Loucy (cell line): ENCODE results near the gene WRAP73.

Experiments
- H2AFZ ChIP-seq: fragments of 200-600 bp; sonication (generic); 2 replicates; pipeline ENCODE4 v1.6.0; 2016; ENCODE audit warnings: antibody characterized with exemption, mild to moderate bottlenecking, low read length, moderate library complexity
- H3F3A ChIP-seq: fragments of 200-600 bp; 2 replicates; pipeline ENCODE4 v1.6.0; 2016; ENCODE audit warnings: antibody characterized with exemption, low read depth, mild to moderate bottlenecking
- H3K27me3 ChIP-seq: fragments of 200-600 bp; sonication (generic); 2 replicates; pipeline ENCODE4 v1.6.1; 2014; ENCODE audit warnings: low read length, mild to moderate bottlenecking; ENCODE audit not compliant: insufficient read depth, poor library complexity, severe bottlenecking
- H3K36me3 ChIP-seq: fragments of 200-600 bp; sonication (generic); 2 replicates; pipeline ENCODE4 v1.6.1; 2016; ENCODE audit warnings: low read length; ENCODE audit not compliant: insufficient read depth
- H3K4me1 ChIP-seq: fragments of 200-600 bp; sonication (generic); 2 replicates; pipeline ENCODE4 v1.5.1; 2014; ENCODE audit warnings: low read length, mild to moderate bottlenecking; ENCODE audit not compliant: insufficient read depth, poor library complexity, severe bottlenecking
- H3K4me2 ChIP-seq: fragments of 200-600 bp; sonication (generic); 2 replicates; pipeline ENCODE4 v1.6.0; 2014; ENCODE audit warnings: antibody characterized with exemption, low read length, low read depth, mild to moderate bottlenecking; ENCODE audit not compliant: poor library complexity, severe bottlenecking
- H3K4me3 ChIP-seq: fragments of 200-600 bp; sonication (generic); 2 replicates; pipeline ENCODE4 v1.5.1; 2014; ENCODE audit warnings: low read length, mild to moderate bottlenecking, mixed read lengths; ENCODE audit not compliant: poor library complexity, severe bottlenecking
- H3K79me2 ChIP-seq: fragments of 200-600 bp; sonication (generic); 2 replicates; pipeline ENCODE4 v1.6.1; 2014; ENCODE audit warnings: low read length; ENCODE audit not compliant: insufficient read depth
- H3K9ac ChIP-seq: fragments of 200-600 bp; sonication (generic); 2 replicates; pipeline ENCODE4 v1.6.0; 2014; ENCODE audit warnings: mild to moderate bottlenecking, low read depth, low read length, moderate library complexity; ENCODE audit not compliant: poor library complexity, severe bottlenecking
- H3K9me2 ChIP-seq: fragments of 200-600 bp; sonication (generic); replicated peaks from 2 replicates; pipeline ENCODE4 v1.6.1; 2016; ENCODE audit warnings: low read depth, low read length, mixed read lengths
- H3K9me3 ChIP-seq: fragments of 200-600 bp; sonication (generic); 2 replicates; pipeline ENCODE4 v1.6.1; 2014; ENCODE audit warnings: mild to moderate bottlenecking, antibody characterized with exemption, low read length, low read depth; ENCODE audit not compliant: insufficient read depth
- H4K20me1 ChIP-seq: fragments of 200-600 bp; sonication (generic); 2 replicates; pipeline ENCODE4 v1.6.0; 2014; ENCODE audit warnings: antibody characterized with exemption, low read length, mild to moderate bottlenecking; ENCODE audit not compliant: insufficient read depth, poor library complexity, severe bottlenecking
- CTCF ChIP-seq: fragments of 200-600 bp; sonication (generic); conservative IDR thresholded peaks from 2 replicates; pipeline ENCODE4 v1.5.1; 2014; ENCODE audit warnings: mild to moderate bottlenecking, antibody characterized with exemption, low read length
- EZH2phosphoT487 ChIP-seq: fragments of 200-600 bp; IDR thresholded peaks from 2 replicates; pipeline ENCODE4 v1.6.1; 2018; ENCODE audit warnings: antibody characterized with exemption, mild to moderate bottlenecking, moderate library complexity, borderline replicate concordance

WRAP73 gene

GRCh38 chr1:3596663-3597598 is 53.0 kb downstream of the WRAP73 start:
- H3K9me2 ChIP-seq = no peaks in the 10 kb centered on the region
- peaks cover 41% of the 10 kb centered on the region for H3K4me1 ChIP-seq
- no peaks in the 10 kb centered on the region for H3F3A ChIP-seq
- peaks cover 20% of the 10 kb centered on the region; the same call in 1 of the 2 replicates for H3K79me2 ChIP-seq
- no peak overlapping the region for H2AFZ ChIP-seq
- no peaks in the 10 kb centered on the region for H3K27me3 ChIP-seq
- H4K20me1 ChIP-seq = no peaks in the 10 kb centered on the region
- no peaks in the 10 kb centered on the region for H3K9me3 ChIP-seq
- H3K4me3 ChIP-seq = peak overlapping the region; percentile 48
- TF ChIP-seq EZH2phosphoT487 (no peak), CTCF (no peak)
- peak overlapping the region; percentile 54 for H3K4me2 ChIP-seq
- no peaks in the 10 kb centered on the region for H3K36me3 ChIP-seq
- peak overlapping the region; percentile 58 for H3K9ac ChIP-seq

GRCh38 chr1:3595949-3596348 is 54.0 kb downstream of the WRAP73 start:
- Histone ChIP-seq H3K4me2 (no peak overlapping the region), H3K4me1 (peaks cover 39% of the 10 kb centered on the region), H3K4me3 (no peak overlapping the region), H3K36me3 (no peaks in the 10 kb centered on the region), H4K20me1 (no peaks in the 10 kb centered on the region), H3F3A (no peaks in the 10 kb centered on the region), H3K9ac (no peak overlapping the region), H3K79me2 (peaks cover 20% of the 10 kb centered on the region; the same call in 1 of the 2 replicates), H2AFZ (no peak overlapping the region), H3K9me2 (no peaks in the 10 kb centered on the region), H3K9me3 (no peaks in the 10 kb centered on the region), H3K27me3 (no peaks in the 10 kb centered on the region)
- TF ChIP-seq CTCF (no peak), EZH2phosphoT487 (no peak)

- H3K4me2 ChIP-seq = no peak overlapping the region
- H3K9me2 ChIP-seq = no peaks in the 10 kb centered on the region
Observed at GRCh38 chr1:3594706-3595377, 55.1 kb downstream of the WRAP73 start.

More at GRCh38 chr1:3594706-3595377, 55.1 kb downstream of the WRAP73 start:
- Histone ChIP-seq H3K9ac (no peak overlapping the region), H3K4me3 (no peak overlapping the region), H3K4me1 (peaks cover 34% of the 10 kb centered on the region), H3K27me3 (no peaks in the 10 kb centered on the region), H4K20me1 (no peaks in the 10 kb centered on the region), H3F3A (no peaks in the 10 kb centered on the region), H3K79me2 (peaks cover 12% of the 10 kb centered on the region; the same call in 1 of the 2 replicates), H3K9me3 (no peaks in the 10 kb centered on the region), H2AFZ (no peak overlapping the region), H3K36me3 (no peaks in the 10 kb centered on the region)
- TF ChIP-seq CTCF (no peak), EZH2phosphoT487 (no peak)
